Measurements from ENCODE around the gene PARP3. TPM values are rescaled to one million over a fixed set of nuclear protein-coding genes. Genes with fewer than 3 reads are reported as not detected.
A peak's percentile ranks its signal among the peaks of the same experiment; 100 is the strongest.

Gene PARP3
- total and polyA plus RNA-seq, 9 of the 15 experiments (the other 6 are each of a cell fraction or from before 2014, with no cell fraction given) = 0.46 to 6.6 (median 4.5) TPM

DNA sequence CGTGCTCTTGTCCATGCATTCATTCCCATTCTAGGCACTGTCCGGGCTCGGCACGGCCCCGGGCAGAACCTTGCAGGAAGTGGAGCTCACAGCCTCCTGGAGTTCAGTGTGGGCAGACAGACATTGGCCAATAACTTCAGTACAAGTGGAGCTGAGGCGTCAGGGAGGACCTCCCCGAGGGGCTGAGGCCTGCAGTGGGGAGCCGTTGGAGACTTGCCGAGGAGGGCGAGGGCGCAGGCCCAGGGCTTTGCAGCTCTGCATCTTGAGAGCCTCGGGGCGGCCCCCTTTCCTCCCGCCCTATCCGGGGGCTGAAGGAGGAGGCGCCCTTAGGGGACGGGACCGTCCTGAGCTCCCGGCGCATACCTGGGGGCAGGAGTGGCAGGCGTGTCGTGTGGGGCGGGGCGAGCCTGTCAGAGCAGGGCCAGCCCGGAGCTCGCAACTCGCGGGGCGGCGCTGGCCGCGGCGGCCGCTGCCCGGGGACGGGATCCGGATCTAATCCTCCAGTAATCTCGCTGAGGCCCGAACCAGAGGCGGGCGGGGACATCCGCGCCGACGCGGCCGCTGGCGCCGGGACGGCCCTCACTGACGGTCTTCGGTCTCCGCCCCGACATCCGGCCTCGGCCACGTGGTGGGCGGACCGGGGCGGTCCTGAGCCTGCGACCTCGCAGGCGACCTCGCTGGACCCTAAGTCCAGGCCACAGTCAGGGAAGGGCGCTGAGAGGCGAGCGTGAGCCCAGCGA is 40.8 kb downstream of the PARP3 start, which contains the start of gene ACY1 (continued):
- no peak for TF ChIP-seq HMG20B (CRISPR knock-in tag; IDR thresholded peaks at IDR 0.05)
- peak; percentile 98 for TF ChIP-seq MYC (IDR thresholded peaks at IDR 0.05; ENCODE audit: low read depth, low read length)
- TF ChIP-seq MYC (CRISPR knock-in tag; IDR thresholded peaks at IDR 0.05; ENCODE audit: borderline replicate concordance, low read depth) = no peak
- TF ChIP-seq DPF2 (IDR thresholded peaks at IDR 0.05) = no peak
- no peak; the same call in 1 of the 2 replicates for TF ChIP-seq CBX5 (IDR thresholded peaks at IDR 0.05; ENCODE audit: borderline replicate concordance, low read depth)
- TF ChIP-seq RBM22 (IDR thresholded peaks at IDR 0.05; ENCODE audit: low read depth, low read length, poor library complexity, severe bottlenecking) = no peak
- TF ChIP-seq ZNF644 (tag; IDR thresholded peaks at IDR 0.05; ENCODE audit: low read depth) = no peak
- no peak for TF ChIP-seq KDM1A (IDR thresholded peaks at IDR 0.05)
- TF ChIP-seq RNF219 (CRISPR knock-in tag; IDR thresholded peaks at IDR 0.05) = no peak
- TF ChIP-seq ZNF165 (CRISPR knock-in tag; IDR thresholded peaks at IDR 0.05; ENCODE audit: borderline replicate concordance) = no peak
- peak; percentile 55; the same call in 1 of the 2 replicates for TF ChIP-seq RB1 (IDR thresholded peaks at IDR 0.05; ENCODE audit: low read depth)
- no peak for TF ChIP-seq PRPF4 (IDR thresholded peaks at IDR 0.05; ENCODE audit: insufficient read depth, low read depth, low read length, poor library complexity, severe bottlenecking)
- no peak; the same call in 1 of the 2 replicates for TF ChIP-seq C11orf30 (IDR thresholded peaks at IDR 0.05; ENCODE audit: low read depth)
- TF ChIP-seq ZNF431 (CRISPR knock-in tag; IDR thresholded peaks at IDR 0.05) = no peak
- TF ChIP-seq TCFL5 (CRISPR knock-in tag; conservative IDR thresholded peaks at IDR 0.05) = no peak
- TF ChIP-seq, protein P1, sequence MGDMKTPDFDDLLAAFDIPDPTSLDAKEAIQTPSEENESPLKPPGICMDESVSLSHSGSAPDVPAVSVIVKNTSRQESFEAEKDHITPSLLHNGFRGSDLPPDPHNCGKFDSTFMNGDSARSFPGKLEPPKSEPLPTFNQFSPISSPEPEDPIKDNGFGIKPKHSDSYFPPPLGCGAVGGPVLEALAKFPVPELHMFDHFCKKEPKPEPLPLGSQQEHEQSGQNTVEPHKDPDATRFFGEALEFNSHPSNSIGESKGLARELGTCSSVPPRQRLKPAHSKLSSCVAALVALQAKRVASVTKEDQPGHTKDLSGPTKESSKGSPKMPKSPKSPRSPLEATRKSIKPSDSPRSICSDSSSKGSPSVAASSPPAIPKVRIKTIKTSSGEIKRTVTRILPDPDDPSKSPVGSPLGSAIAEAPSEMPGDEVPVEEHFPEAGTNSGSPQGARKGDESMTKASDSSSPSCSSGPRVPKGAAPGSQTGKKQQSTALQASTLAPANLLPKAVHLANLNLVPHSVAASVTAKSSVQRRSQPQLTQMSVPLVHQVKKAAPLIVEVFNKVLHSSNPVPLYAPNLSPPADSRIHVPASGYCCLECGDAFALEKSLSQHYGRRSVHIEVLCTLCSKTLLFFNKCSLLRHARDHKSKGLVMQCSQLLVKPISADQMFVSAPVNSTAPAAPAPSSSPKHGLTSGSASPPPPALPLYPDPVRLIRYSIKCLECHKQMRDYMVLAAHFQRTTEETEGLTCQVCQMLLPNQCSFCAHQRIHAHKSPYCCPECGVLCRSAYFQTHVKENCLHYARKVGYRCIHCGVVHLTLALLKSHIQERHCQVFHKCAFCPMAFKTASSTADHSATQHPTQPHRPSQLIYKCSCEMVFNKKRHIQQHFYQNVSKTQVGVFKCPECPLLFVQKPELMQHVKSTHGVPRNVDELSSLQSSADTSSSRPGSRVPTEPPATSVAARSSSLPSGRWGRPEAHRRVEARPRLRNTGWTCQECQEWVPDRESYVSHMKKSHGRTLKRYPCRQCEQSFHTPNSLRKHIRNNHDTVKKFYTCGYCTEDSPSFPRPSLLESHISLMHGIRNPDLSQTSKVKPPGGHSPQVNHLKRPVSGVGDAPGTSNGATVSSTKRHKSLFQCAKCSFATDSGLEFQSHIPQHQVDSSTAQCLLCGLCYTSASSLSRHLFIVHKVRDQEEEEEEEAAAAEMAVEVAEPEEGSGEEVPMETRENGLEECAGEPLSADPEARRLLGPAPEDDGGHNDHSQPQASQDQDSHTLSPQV (IDR thresholded peaks at IDR 0.05) = no peak
- TF ChIP-seq MBD2 (IDR thresholded peaks at IDR 0.05; ENCODE audit: borderline replicate concordance, low read depth) = peak; percentile 22; the same call in 1 of the 2 replicates
- TF ChIP-seq FUS (optimal IDR thresholded peaks at IDR 0.05; ENCODE audit: low read depth, low read length) = no peak
- TF ChIP-seq POLR3G (IDR thresholded peaks at IDR 0.05; ENCODE audit: extremely low read depth, insufficient read length, insufficient replicate concordance) = no peak
- peak; percentile 92 for TF ChIP-seq L3MBTL2 (IDR thresholded peaks at IDR 0.05)
- 0 out of 2 replicates have a peak, but pooled peaks have one; percentile 31 for TF ChIP-seq SOX6 (IDR thresholded peaks at IDR 0.05)
- TF ChIP-seq ZNF444 (CRISPR knock-in tag; IDR thresholded peaks at IDR 0.05) = no peak
- no peak for TF ChIP-seq NFIX (CRISPR knock-in tag; IDR thresholded peaks at IDR 0.05; ENCODE audit: low read depth)
- no peak for TF ChIP-seq RBM15 (IDR thresholded peaks at IDR 0.05; ENCODE audit: insufficient read depth, low read length)
- no peak for TF ChIP-seq ZNF561 (CRISPR knock-in tag; conservative IDR thresholded peaks at IDR 0.05)
